ENCODE data around the gene ABHD14A.

ABHD14A gene

GRCh38 chr3:52023101-52023770 lies 48.4 kb downstream of the ABHD14A start:
- no peak for DNase-seq

- no peak for DNase-seq
Measured at GRCh38 chr3:52023860-52024764, 49.2 kb downstream of the ABHD14A start.

GRCh38 chr3:52024765-52025452 lies 50.0 kb downstream of the ABHD14A start:
- DNase-seq, result no peak

GRCh38 chr3:52025453-52025852 lies 50.6 kb downstream of the ABHD14A start:
- no peak for DNase-seq

- no peak for DNase-seq
Measured at GRCh38 chr3:52026041-52026440, 51.2 kb downstream of the ABHD14A start.

GRCh38 chr3:52028572-52028971 lies 53.7 kb downstream of the ABHD14A start:
- no peak for DNase-seq

- DNase-seq, result no peak
Measured at GRCh38 chr3:52029053-52029452, 54.2 kb downstream of the ABHD14A start.

GRCh38 chr3:52029535-52029934 lies 54.7 kb downstream of the ABHD14A start:
- no peak for DNase-seq

Measured in suppressor macrophage treated with lipopolysaccharide for 4 hours (primary cell).